NCI-H1105 treated with DMSO at 0.1 percent for 48 hours (cell line): Measurements from ENCODE around the gene KCND1.

ENCODE experiments used
- DNase-seq: peaks from one replicate; lab custom pipeline; 2025; lab: John Stamatoyannopoulos, UW

The KCND1 gene

DNA sequence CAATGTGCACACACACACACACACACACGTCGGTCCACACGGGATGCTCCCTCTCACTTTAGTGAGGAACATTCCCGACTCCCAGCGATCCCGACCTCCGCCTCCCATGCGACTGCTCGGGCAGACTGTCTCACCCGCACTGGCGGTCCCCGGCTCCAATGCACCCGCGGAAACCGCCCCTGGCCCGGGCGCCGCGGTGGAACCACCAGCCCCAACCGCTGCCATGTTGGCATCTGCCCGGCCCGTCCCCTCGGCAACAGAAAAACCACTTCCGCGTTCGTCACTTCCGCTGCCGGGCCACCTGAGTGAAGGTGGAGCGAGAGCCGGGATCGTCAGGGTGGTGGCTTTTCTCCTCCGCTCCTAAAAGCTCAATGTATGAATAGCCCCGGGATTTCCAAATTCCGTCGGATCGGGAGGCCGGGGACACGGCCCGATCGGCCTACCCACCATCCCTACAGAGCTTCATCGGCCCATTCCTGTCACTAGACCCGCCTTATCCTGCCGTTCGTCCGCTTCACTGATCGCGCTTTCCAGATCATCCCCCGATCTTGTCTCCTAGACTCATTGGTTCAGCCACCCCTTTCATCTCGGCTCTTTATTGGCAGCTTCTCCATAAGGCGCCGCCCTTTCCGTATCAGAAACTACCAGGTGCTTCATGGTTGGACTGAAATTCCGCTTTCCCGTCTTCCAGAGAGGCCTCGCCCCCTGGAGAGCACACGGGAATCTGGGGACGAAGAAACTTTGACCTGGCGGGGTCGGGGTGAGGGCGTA lies 60.0 kb downstream of the KCND1 start, which contains the start of gene SLC35A2:
SLC35A2 (minus strand) TSS at position 235 of the 771 bp plus-strand sequence; CDS start at position 225, 10 bp downstream.
- DNase-seq, result peak; percentile 85
